Uterus (tissue), 4 donors: Measurements from ENCODE around the gene CCL22. TPM values are rescaled to one million over a fixed set of nuclear protein-coding genes. Genes with fewer than 3 reads are reported as not detected.
"Not testable (repeated sequence)": the region's sequence is repeated elsewhere in the genome, so short reads cannot be mapped to it uniquely, and the experiment has no call there.

Experiments used
- DNase-seq, 2 donors: peaks; one replicate each; pipeline ENCODE4 v3.0.0-alpha.2; 2019 to 2020
- H3K27ac ChIP-seq, 2 donors: fragments of 200-600 bp; sonication (generic); 1 replicate in 1 of 2; 2 replicates in 1 of 2; pipeline ENCODE4 v1.5.1; 2016 to 2018
- H3K27me3 ChIP-seq, 2 donors: fragments of 200-600 bp; sonication (generic); one replicate each; pipeline ENCODE4 v1.5.1; 2018 to 2019; ENCODE audit warnings: control low read depth in 1 of 2
- H3K36me3 ChIP-seq, 2 donors: fragments of 200-600 bp; sonication (generic); one replicate each; pipeline ENCODE4 v1.5.1; 2019; ENCODE audit warnings: control low read depth in 1 of 2
- H3K4me1 ChIP-seq, 2 donors: fragments of 200-600 bp; sonication (generic); one replicate each; pipeline ENCODE4 v1.5.1; 2018 to 2019; ENCODE audit warnings: control low read depth in 1 of 2
- H3K4me3 ChIP-seq, 2 donors: fragments of 200-600 bp; sonication (generic); 1 replicate in 1 of 2; 2 replicates in 1 of 2; pipeline ENCODE4 v1.5.1; 2018 to 2019; ENCODE audit warnings: mild to moderate bottlenecking in 1 of 2
- H3K9me3 ChIP-seq, 2 donors: fragments of 200-600 bp; sonication (generic); one replicate each; pipeline ENCODE4 v1.5.1; 2019; ENCODE audit warnings: control low read depth in 1 of 2
- CTCF ChIP-seq, 4 experiments: fragments of 200-600 bp in 2 of 4; fragments of 450-650 bp in 2 of 4; sonication (generic) in 2 of 4; IDR thresholded peaks; one replicate each; pipeline ENCODE4 v1.5.1; 2016 to 2019; ENCODE audit warnings: antibody characterized with exemption in 4 of 4, mild to moderate bottlenecking in 2 of 4, moderate library complexity in 1 of 4
- POLR2A ChIP-seq, 2 donors: fragments of 450-650 bp; IDR thresholded peaks; one replicate each; pipeline ENCODE4 v1.6.1; 2016; ENCODE audit warnings: antibody characterized with exemption in 2 of 2, mild to moderate bottlenecking in 1 of 2, moderate library complexity in 1 of 2
- intact Hi-C: fragments of 100-400 bp; cut with DNase I; formaldehyde crosslinking; loops from one replicate; pipeline ENCODE4 v1.15.1; 2023; ENCODE audit warnings: low total_unique reads
- total RNA-seq, 4 donors: library from RNA; depleted of rRNA in 3 of 4; stranded (reverse); fragments of >200 nt in 3 of 4; gene quantifications; one replicate each; pipeline versions ENCODE4 v1.1.0 to v1.2.4, GENCODE V29; 2014 to 2023
- donor health status: DM: yes; HTN: yes; CAD: no.

The CCL22 gene
- total RNA-seq, 4 donors from 2014 or later = not detected

- intact Hi-C loops = no loop called here
Observed at GRCh38 chr16:57341441-57342303, 16.9 kb upstream of the CCL22 start.

GRCh38 chr16:57342606-57343005, 16.0 kb upstream of the CCL22 start:
- intact Hi-C loops, H3K27ac ChIP-seq, H3K4me1 ChIP-seq, DNase-seq, H3K36me3 ChIP-seq, H3K9me3 ChIP-seq, H3K27me3 ChIP-seq, H3K4me3 ChIP-seq: not testable (repeated sequence)

More at GRCh38 chr16:57341441-57342303, 16.9 kb upstream of the CCL22 start:
- Histone ChIP-seq H3K27ac (no peak overlapping the region), H3K27me3 (no peaks in the 10 kb centered on the region), H3K4me3 (no peak overlapping the region), H3K4me1 (no peaks in the 10 kb centered on the region), H3K9me3 (peaks cover 0 to 3% of the 10 kb centered on the region in 2 donors), H3K36me3 (no peaks in the 10 kb centered on the region)
- no peak for TF ChIP-seq POLR2A (IDR thresholded peaks at IDR 0.05)
- no peak for TF ChIP-seq CTCF (IDR thresholded peaks at IDR 0.05)
- no peak for DNase-seq

- H3K36me3 ChIP-seq = no peaks in the 10 kb centered on the region
- H3K4me3 ChIP-seq = no peak overlapping the region
- H3K9me3 ChIP-seq = no peaks in the 10 kb centered on the region
- H3K27me3 ChIP-seq = no peaks in the 10 kb centered on the region
- H3K27ac ChIP-seq = no peak overlapping the region
- intact Hi-C loops = no loop called here
- no peak for DNase-seq
- TF ChIP-seq CTCF (IDR thresholded peaks at IDR 0.05) (no peak), POLR2A (IDR thresholded peaks at IDR 0.05) (no peak)
- H3K4me1 ChIP-seq = no peaks in the 10 kb centered on the region
Observed at GRCh38 chr16:57343221-57343620, 15.4 kb upstream of the CCL22 start.

- H3K9me3 ChIP-seq, H3K36me3 ChIP-seq, H3K27ac ChIP-seq, H3K4me3 ChIP-seq, H3K4me1 ChIP-seq, DNase-seq, H3K27me3 ChIP-seq, intact Hi-C loops: not testable (repeated sequence)
Observed at GRCh38 chr16:57344094-57344493, 14.5 kb upstream of the CCL22 start.

- H3K4me1 ChIP-seq = no peaks in the 10 kb centered on the region
- no peaks in the 10 kb centered on the region for H3K9me3 ChIP-seq
- intact Hi-C loops = no loop called here
- DNase-seq = no peak
- no peak overlapping the region for H3K4me3 ChIP-seq
- no peak overlapping the region for H3K27ac ChIP-seq
- no peak for TF ChIP-seq POLR2A (IDR thresholded peaks at IDR 0.05)
- no peak for TF ChIP-seq CTCF (IDR thresholded peaks at IDR 0.05)
- no peaks in the 10 kb centered on the region for H3K36me3 ChIP-seq
- no peaks in the 10 kb centered on the region for H3K27me3 ChIP-seq
Observed at GRCh38 chr16:57345021-57345420, 13.6 kb upstream of the CCL22 start.

GRCh38 chr16:57345666-57346204, 12.8 kb upstream of the CCL22 start:
- H3K36me3 ChIP-seq = no peaks in the 10 kb centered on the region
- no peak overlapping the region for H3K4me3 ChIP-seq
- intact Hi-C loops = no loop called here
- TF ChIP-seq POLR2A (IDR thresholded peaks at IDR 0.05) (no peak), CTCF (IDR thresholded peaks at IDR 0.05) (no peak)
- H3K4me1 ChIP-seq = no peaks in the 10 kb centered on the region
- no peaks in the 10 kb centered on the region for H3K9me3 ChIP-seq
- H3K27me3 ChIP-seq = no peaks in the 10 kb centered on the region
- no peak for DNase-seq
- no peak overlapping the region for H3K27ac ChIP-seq
